ENCODE measurements around the gene RBBP9.

Gene RBBP9

DNA sequence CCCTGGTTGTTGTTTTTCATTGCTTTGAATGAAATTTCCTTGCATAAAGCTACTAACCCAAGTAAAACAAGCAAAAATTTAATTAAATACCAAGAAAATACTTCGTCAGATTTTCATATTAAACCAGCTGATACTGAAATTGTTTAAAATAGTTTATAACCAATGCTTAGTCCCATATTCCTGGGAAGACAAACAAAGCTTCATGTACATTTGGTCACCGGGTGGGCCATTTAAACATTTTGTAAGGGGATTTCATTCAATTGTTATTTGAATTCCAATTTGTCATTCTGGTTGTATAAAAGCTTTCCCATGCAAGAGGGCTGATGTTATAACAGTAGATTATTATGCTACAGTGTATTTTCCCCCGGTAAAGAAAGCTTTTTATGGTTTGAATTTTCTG is 578 bp upstream of the RBBP9 start:
- H3K36me3 ChIP-seq (replicated peaks): no peaks in the 10 kb centered on the region
- TF ChIP-seq, protein P1, sequence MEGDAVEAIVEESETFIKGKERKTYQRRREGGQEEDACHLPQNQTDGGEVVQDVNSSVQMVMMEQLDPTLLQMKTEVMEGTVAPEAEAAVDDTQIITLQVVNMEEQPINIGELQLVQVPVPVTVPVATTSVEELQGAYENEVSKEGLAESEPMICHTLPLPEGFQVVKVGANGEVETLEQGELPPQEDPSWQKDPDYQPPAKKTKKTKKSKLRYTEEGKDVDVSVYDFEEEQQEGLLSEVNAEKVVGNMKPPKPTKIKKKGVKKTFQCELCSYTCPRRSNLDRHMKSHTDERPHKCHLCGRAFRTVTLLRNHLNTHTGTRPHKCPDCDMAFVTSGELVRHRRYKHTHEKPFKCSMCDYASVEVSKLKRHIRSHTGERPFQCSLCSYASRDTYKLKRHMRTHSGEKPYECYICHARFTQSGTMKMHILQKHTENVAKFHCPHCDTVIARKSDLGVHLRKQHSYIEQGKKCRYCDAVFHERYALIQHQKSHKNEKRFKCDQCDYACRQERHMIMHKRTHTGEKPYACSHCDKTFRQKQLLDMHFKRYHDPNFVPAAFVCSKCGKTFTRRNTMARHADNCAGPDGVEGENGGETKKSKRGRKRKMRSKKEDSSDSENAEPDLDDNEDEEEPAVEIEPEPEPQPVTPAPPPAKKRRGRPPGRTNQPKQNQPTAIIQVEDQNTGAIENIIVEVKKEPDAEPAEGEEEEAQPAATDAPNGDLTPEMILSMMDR (IDR thresholded peaks at IDR 0.05; ENCODE audit: low read depth, low read length, missing control alignments): no peak
- H3K4me3 ChIP-seq (ENCODE audit: low read depth, low read length): no peak overlapping the region
- no peak for DNase-seq
- H3K27ac ChIP-seq: no peak overlapping the region
- in situ Hi-C loops (cut with HindIII; ENCODE audit: low pct_ligation_motif_present, low sequenced_read_pairs): no loop called here
- no peaks in the 10 kb centered on the region for H3K27me3 ChIP-seq (replicated peaks)

DNA sequence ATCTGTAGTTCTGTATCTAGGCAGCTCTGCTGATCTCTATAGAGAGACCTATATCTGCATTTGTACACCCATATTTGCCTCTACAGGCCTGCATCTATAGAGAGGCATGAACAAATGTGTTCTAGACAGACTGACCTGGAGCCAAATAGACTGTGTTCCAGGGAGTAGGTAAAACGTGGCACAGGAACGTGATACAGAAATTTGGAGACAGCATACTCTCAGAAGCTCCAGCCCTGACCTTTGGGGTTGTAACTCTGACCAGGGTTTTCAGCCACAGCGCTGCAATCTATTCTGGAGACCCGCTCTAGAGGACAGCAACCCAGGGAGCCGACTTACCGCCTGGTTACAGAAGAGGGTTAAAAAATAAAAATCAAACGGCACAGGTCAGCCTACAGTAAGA is 983 bp downstream of the RBBP9 start:
- in situ Hi-C loops (cut with HindIII; ENCODE audit: low pct_ligation_motif_present, low sequenced_read_pairs): no loop called here
- H3K27ac ChIP-seq: no peak overlapping the region
- no peak for DNase-seq
- H3K4me3 ChIP-seq (ENCODE audit: low read depth, low read length): peak overlapping the region; percentile 93
- no peaks in the 10 kb centered on the region for H3K36me3 ChIP-seq (replicated peaks)
- TF ChIP-seq, protein P1 (IDR thresholded peaks at IDR 0.05; ENCODE audit: low read depth, low read length, missing control alignments): no peak
- H3K27me3 ChIP-seq (replicated peaks): no peaks in the 10 kb centered on the region

DNA sequence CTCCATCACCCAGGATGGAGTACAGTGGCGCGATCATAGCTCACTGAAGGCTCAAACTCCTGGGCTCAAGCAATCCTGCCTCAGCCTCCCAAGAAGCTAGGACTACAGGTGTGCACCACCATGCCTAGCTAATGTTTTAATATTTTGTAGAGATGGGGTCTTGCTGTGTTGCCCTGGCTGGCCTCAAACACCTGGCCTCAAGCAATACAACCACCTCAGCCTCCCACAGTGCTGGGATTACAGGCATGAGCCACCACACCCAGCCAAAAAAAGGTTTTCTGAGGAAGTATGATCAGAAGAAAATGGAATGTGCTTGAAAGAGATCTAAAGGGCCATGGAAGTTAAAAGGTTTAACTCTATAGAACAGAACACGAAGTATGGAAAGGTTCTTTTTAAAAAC is 8.7 kb downstream of the RBBP9 start:
- in situ Hi-C loops (cut with HindIII; ENCODE audit: low pct_ligation_motif_present, low sequenced_read_pairs): no loop called here
- TF ChIP-seq, protein P1 (IDR thresholded peaks at IDR 0.05; ENCODE audit: low read depth, low read length, missing control alignments): no peak
- Histone ChIP-seq H3K4me3 (ENCODE audit: low read depth, low read length) (no peak overlapping the region), H3K36me3 (replicated peaks) (peaks cover 5% of the 10 kb centered on the region), H3K27ac (no peak overlapping the region), H3K27me3 (replicated peaks) (no peaks in the 10 kb centered on the region)
- DNase-seq: no peak

DNA sequence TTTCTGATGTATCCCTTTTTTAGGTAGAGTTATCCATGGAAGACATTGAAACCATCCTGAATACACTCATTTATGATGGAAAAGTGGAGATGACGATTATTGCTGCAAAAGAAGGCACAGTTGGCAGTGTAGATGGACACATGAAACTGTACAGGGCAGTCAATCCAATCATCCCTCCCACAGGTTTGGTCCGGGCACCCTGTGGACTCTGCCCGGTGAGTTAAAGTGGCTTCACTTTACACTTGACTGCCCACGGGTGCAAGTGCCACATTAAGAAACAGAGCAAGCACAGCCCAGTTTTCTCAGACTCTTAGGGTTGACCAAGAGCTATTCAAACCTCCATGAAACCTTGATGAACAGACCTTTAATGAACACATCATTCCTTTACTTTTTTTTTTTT is 15.4 kb downstream of the RBBP9 start:
- H3K4me3 ChIP-seq (ENCODE audit: low read depth, low read length): no peak overlapping the region
- no peak for DNase-seq
- peaks cover 23% of the 10 kb centered on the region for H3K36me3 ChIP-seq (replicated peaks)
- TF ChIP-seq, protein P1 (IDR thresholded peaks at IDR 0.05; ENCODE audit: low read depth, low read length, missing control alignments): no peak
- in situ Hi-C loops (cut with HindIII; ENCODE audit: low pct_ligation_motif_present, low sequenced_read_pairs): no loop called here
- H3K27ac ChIP-seq: no peak overlapping the region
- no peaks in the 10 kb centered on the region for H3K27me3 ChIP-seq (replicated peaks)

DNA sequence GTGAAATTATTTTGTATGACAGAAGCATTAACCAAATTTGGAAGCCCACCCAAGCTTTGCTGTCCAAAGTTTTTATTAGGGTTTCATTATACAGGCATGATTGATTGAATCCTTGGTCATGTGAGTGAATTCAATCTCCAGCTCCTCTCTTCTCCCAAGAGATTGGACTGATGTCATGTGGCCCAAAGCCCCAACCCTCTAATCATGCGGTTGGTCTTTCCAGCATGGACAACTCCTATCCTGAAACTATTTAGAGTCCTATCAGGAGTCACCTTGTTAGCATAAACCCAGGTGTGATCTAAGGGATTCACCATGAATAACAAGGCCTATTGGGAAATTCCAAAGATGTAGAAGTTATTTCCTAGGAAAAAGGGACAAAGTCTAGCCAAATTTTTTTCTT is 19.2 kb downstream of the RBBP9 start:
- Histone ChIP-seq H3K27me3 (replicated peaks) (no peaks in the 10 kb centered on the region), H3K36me3 (replicated peaks) (peaks cover 36% of the 10 kb centered on the region), H3K27ac (no peak overlapping the region), H3K4me3 (ENCODE audit: low read depth, low read length) (no peak overlapping the region)
- TF ChIP-seq, protein P1 (IDR thresholded peaks at IDR 0.05; ENCODE audit: low read depth, low read length, missing control alignments): no peak
- in situ Hi-C loops (cut with HindIII; ENCODE audit: low pct_ligation_motif_present, low sequenced_read_pairs): no loop called here
- DNase-seq: no peak

DNA sequence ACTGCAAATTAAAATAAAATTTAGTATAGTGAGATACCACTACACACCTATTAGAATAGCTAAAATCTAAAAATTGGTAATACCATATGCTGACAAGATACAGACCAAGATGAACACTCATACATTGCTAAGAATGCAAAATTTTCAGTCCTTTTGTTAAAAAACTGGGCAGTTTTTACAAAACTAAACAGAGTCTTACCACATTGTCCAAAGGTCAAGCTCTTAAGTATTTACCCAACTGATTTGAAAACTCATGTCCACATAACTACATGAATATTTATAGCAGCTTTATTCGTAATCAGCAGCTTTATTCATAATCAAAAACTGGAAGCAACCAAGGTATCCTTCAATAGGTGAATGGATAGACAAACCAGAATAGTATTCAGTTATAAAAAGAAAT is 19.8 kb downstream of the RBBP9 start:
- in situ Hi-C loops (cut with HindIII; ENCODE audit: low pct_ligation_motif_present, low sequenced_read_pairs): no loop called here
- no peak overlapping the region for H3K27ac ChIP-seq
- H3K4me3 ChIP-seq (ENCODE audit: low read depth, low read length): no peak overlapping the region
- no peaks in the 10 kb centered on the region for H3K27me3 ChIP-seq (replicated peaks)
- H3K36me3 ChIP-seq (replicated peaks): peaks cover 33% of the 10 kb centered on the region
- DNase-seq: no peak
- TF ChIP-seq, protein P1 (IDR thresholded peaks at IDR 0.05; ENCODE audit: low read depth, low read length, missing control alignments): no peak
